RWPE1 (cell line): ENCODE data around the gene SRPRA.

Experiments
- CTCF ChIA-PET: fragments of 350-600 bp; sonication (Branson Sonifier 250); formaldehyde crosslinking; extraction: SDS; loops from one replicate; lab custom pipeline; 2021; lab: Yijun Ruan, JAX
- POLR2A ChIA-PET: fragments of 400-600 bp; formaldehyde crosslinking; extraction: SDS; loops from one replicate; lab custom pipeline; 2020; ENCODE audit warnings: antibody characterized with exemption; ENCODE audit not compliant: low non-redundant PET; lab: Yijun Ruan, JAX
- DNase-seq: peaks from one replicate; pipeline ENCODE4 v3.0.0; 2012; ENCODE audit warnings: low spot score
- H3K27ac ChIP-seq: fragments of 450-650 bp; 2 replicates; pipeline ENCODE4 v1.5.1; 2017
- CTCF ChIP-seq: fragments of 450-650 bp; conservative IDR thresholded peaks from 2 replicates; pipeline ENCODE4 v1.5.1; 2017; ENCODE audit warnings: low read depth, mild to moderate bottlenecking

The SRPRA gene

GRCh38 chr11:126288237-126288636 is 19.5 kb upstream of the SRPRA start:
- no peak overlapping the region for H3K27ac ChIP-seq
- TF ChIP-seq CTCF: no peak
- CTCF ChIA-PET: no interaction called here
- POLR2A ChIA-PET: no interaction called here
- no peak for DNase-seq

GRCh38 chr11:126284829-126285228 is 16.1 kb upstream of the SRPRA start:
- POLR2A ChIA-PET: no interaction called here
- CTCF ChIA-PET: interaction anchor here (0.7 kb wide), 1 partner anchor 158 kb away, joined by 3 read pairs; no protein-coding TSS in a partner anchor
- TF ChIP-seq CTCF: no peak
- H3K27ac ChIP-seq: peak overlapping the region; percentile 88
- DNase-seq: peak; percentile 73

- peak; percentile 46 for DNase-seq
- ChIA-PET CTCF (interaction anchor here (0.6 kb wide), 2 partner anchors 102 to 353 kb away, joined by 3 to 6 read pairs; no protein-coding TSS in a partner anchor), POLR2A (interaction anchor here (0.8 kb wide), 1 partner anchor 70 kb away, joined by 3 read pairs; no protein-coding TSS in a partner anchor)
- no peak for TF ChIP-seq CTCF
- peak within 1 kb of the TSS; percentile 88 for H3K27ac ChIP-seq
These were observed 14.3 kb upstream of the SRPRA start, which contains the start of gene TIRAP for GRCh38 chr11:126282736-126283591. Gene TIRAP, plus strand, starts transcription at chr11:126283093. Its CDS starts 7,802 bp downstream, at chr11:126290895.

- POLR2A ChIA-PET: interaction anchor here (0.8 kb wide), 1 partner anchor 71 kb away, joined by 3 read pairs; no protein-coding TSS in a partner anchor
- H3K27ac ChIP-seq: peak overlapping the region; percentile 88
- CTCF ChIA-PET: no interaction called here
- no peak for TF ChIP-seq CTCF
- DNase-seq: peak; percentile 4
These were observed 13.7 kb upstream of the SRPRA start for GRCh38 chr11:126282361-126282735.

- ChIA-PET POLR2A (interaction anchor here (0.8 kb wide), 1 partner anchor 72 kb away, joined by 3 read pairs; no protein-coding TSS in a partner anchor), CTCF (interaction anchor here (0.6 kb wide), 1 partner anchor 1281 kb away, joined by 3 read pairs; no protein-coding TSS in a partner anchor)
- H3K27ac ChIP-seq: peak overlapping the region; percentile 88
- TF ChIP-seq CTCF: no peak
- no peak for DNase-seq
These were observed 13.0 kb upstream of the SRPRA start for GRCh38 chr11:126281666-126282175.

GRCh38 chr11:126281245-126281644 is 12.6 kb upstream of the SRPRA start:
- no peak for DNase-seq
- CTCF ChIA-PET: interaction anchor here (0.6 kb wide), 1 partner anchor 1282 kb away, joined by 3 read pairs; no protein-coding TSS in a partner anchor
- H3K27ac ChIP-seq: no peak overlapping the region; the same call in 1 of the 2 replicates
- POLR2A ChIA-PET: no interaction called here
- no peak for TF ChIP-seq CTCF
